ENCODE data around the gene ZNF205. TPM values are rescaled to one million over a fixed set of nuclear protein-coding genes. Genes with fewer than 3 reads are reported as not detected.

Gene ZNF205
- total RNA-seq, 2 donors from 2014 or later, result 20.9 to 27.0 TPM

DNA sequence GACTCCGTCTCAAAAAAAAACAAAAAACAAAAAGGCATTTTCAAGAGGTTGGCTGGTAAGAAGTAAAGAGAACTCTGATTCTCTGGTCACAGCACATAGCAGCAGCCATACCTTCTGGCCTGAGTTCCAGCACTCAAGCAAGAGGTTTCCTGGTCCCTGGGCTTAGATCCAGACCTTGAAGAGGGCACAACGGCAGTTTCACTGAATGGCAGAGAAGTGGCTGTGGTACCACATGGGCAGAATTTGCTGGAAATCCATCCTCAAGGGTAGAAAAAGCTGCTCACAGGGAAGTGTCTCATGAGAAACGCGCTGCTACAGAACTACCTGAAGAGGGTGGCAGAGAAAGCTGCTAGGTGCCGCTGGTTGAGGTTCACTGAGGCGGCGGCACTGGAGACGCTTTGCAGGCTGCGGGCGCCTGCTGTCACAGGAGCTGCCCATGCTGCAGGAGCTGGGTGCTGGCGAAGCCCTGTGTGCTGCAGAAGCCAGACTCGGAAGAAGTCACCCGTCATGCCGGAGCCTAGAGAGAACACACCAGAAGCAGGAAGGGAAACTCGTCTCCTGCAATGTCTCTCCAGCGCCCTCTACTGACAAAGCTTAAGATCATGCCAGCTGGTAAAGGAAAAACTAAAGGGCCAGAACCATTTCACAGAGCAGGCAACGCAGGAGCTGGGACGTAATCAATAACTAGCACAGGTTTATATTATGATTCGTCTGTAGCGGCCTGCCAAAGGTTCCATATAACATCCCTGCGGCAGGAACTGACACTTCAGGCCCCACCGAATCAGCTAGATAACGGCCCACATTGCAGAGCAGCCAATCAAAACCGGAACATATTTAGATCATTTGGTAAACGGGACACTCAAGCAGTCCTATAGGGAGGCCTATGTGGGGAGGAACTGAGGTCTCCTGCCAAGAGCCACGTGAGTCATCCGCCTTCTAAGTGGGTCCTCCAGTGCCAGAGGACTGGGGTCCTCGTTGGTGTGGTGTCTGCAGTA is 17.0 kb downstream of the ZNF205 start:
- Histone ChIP-seq H3K4me1 (replicated peaks) (peaks cover 4% of the 10 kb centered on the region), H3K4me3 (peak overlapping the region; percentile 17 to 35), H3K36me3 (no peaks in the 10 kb centered on the region), H3K27me3 (replicated peaks; ENCODE audit: insufficient read depth) (no peaks in the 10 kb centered on the region), H3K27ac (peak overlapping the region; percentile 46 to 55), H3K9me3 (no peaks in the 10 kb centered on the region)
- intact Hi-C loops (cut with DNase I), result loop anchor here (5.0 kb wide), 1 partner anchor 72 kb away; no protein-coding TSS in a partner anchor
- peak; percentile 76 for DNase-seq (ENCODE audit: low spot score)
- WGBS, result 17% methylated on average over 28 of the region's 28 CpGs
- TF ChIP-seq POLR2AphosphoS5 (IDR thresholded peaks at IDR 0.05) (peak; percentile 83), POLR2A (IDR thresholded peaks at IDR 0.05) (no peak)
- TF ChIP-seq, protein P1, sequence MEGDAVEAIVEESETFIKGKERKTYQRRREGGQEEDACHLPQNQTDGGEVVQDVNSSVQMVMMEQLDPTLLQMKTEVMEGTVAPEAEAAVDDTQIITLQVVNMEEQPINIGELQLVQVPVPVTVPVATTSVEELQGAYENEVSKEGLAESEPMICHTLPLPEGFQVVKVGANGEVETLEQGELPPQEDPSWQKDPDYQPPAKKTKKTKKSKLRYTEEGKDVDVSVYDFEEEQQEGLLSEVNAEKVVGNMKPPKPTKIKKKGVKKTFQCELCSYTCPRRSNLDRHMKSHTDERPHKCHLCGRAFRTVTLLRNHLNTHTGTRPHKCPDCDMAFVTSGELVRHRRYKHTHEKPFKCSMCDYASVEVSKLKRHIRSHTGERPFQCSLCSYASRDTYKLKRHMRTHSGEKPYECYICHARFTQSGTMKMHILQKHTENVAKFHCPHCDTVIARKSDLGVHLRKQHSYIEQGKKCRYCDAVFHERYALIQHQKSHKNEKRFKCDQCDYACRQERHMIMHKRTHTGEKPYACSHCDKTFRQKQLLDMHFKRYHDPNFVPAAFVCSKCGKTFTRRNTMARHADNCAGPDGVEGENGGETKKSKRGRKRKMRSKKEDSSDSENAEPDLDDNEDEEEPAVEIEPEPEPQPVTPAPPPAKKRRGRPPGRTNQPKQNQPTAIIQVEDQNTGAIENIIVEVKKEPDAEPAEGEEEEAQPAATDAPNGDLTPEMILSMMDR (IDR thresholded peaks at IDR 0.05), result peak; percentile 75 to 90 (median 84)

DNA sequence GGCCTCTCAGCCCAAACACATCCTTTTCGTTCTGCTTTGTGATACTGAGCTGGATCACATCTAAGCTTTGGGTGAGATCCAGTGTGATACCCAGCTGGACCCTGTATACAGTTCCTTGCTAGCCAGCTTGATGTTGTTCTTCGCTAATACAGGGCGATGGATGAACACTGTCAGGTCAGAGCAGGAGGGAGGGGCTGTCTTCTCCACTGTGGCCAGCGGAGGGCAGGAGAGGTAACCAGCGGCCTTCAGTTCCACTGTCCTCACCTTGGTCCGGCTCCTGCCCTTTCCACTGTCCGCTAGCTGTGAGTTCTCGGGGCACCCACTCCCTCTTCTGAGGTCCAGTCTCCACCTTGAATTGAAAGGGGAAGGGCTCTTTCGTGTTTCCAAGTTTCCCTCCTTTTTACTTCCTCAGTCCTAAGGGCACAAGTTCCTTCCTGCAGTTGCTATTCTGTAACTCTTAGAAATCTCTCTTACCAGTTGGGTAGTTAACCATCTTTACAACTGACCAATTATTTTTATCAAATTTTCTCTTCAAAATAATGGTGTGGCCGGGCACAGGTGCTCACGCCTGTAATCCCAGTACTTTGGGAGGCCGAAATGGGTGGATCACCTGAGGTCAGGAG is 19.5 kb downstream of the ZNF205 start:
- 68% methylated on average over 12 of the region's 12 CpGs for WGBS
- no peak for DNase-seq (ENCODE audit: low spot score)
- no peak overlapping the region for H3K27ac ChIP-seq
- no peak overlapping the region for H3K4me3 ChIP-seq
- H3K36me3 ChIP-seq, result no peaks in the 10 kb centered on the region
- H3K4me1 ChIP-seq (replicated peaks), result peaks cover 4% of the 10 kb centered on the region
- TF ChIP-seq POLR2AphosphoS5 (IDR thresholded peaks at IDR 0.05) (no peak), POLR2A (IDR thresholded peaks at IDR 0.05) (no peak)
- TF ChIP-seq, protein P1 (IDR thresholded peaks at IDR 0.05), result peak in 1 of 4 experiments; percentile 47
- H3K27me3 ChIP-seq (replicated peaks; ENCODE audit: insufficient read depth), result no peaks in the 10 kb centered on the region
- H3K9me3 ChIP-seq, result no peaks in the 10 kb centered on the region
- intact Hi-C loops (cut with DNase I), result no loop called here

DNA sequence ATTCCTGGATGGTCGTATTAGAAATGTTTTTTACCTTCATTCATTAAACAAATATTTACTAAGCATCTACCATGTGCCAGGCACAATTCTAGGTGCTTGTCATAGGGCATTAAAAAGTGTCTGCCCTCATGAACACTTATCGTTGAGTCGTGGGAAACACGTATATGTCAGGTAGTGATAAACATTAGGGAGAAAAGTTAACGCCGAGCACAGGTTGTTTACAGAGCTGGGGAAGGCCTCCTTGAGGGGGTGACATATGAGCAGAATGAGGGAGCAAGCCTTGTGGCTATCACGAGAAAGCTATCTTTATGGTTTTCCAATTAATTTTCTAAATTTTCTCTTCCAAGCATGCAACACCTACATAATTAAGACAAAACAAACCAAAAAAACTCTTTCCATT is 21.5 kb downstream of the ZNF205 start:
- intact Hi-C loops (cut with DNase I), result no loop called here
- Histone ChIP-seq H3K27me3 (replicated peaks; ENCODE audit: insufficient read depth) (no peaks in the 10 kb centered on the region), H3K4me1 (replicated peaks) (peaks cover 4% of the 10 kb centered on the region), H3K9me3 (no peaks in the 10 kb centered on the region), H3K27ac (peak overlapping the region; percentile 79 to 93), H3K36me3 (no peaks in the 10 kb centered on the region), H3K4me3 (peak overlapping the region; percentile 58 to 85)
- no peak for DNase-seq (ENCODE audit: low spot score)
- WGBS, result 6% methylated on average over 7 of the region's 7 CpGs
- no peak for TF ChIP-seq POLR2A (IDR thresholded peaks at IDR 0.05)
- no peak for TF ChIP-seq POLR2AphosphoS5 (IDR thresholded peaks at IDR 0.05)

DNA sequence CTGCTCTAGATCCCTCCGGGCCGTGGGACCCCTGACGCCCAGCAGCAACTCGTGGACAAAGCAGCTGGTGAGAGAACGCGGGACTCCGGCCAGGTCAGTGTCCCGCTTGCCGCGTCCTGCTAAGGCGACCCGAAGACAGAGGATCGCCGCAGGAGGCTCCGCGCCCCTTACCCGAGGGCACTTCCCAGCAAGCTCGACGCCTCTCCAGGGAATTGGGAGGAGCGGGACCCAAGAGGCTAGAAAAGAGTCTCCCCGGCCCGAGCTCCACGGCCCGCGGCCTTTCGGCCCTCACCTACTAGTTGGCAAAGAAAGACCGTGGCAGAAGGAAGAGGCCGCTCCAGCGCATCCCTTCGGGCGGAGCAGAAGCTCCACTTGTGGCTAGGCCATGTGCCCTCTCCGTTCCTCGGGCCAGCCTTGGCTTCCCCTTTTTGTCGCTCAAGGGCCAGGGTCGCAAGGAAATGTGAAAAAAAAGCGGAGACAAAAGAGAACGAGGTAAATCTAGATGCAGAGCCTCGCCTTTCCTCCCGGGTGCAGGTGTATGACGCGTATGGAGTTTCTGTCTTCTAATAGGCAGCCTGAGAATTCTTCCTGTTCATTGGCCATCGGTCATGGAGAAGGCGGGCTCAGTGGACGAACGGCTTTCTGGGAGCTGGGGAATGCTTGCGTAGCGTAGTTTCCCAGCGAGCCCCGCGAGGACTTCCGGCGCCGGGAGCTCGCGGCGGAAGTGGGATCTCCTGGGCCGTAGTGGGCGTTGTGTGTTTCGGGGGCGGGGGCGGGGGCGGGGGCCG is 22.1 kb downstream of the ZNF205 start, which contains the start of gene ZNF213:
Gene ZNF213 (plus strand): TSS at position 692 of the 788 bp plus-strand sequence. CDS start 2,252 bp downstream, outside the sequence.
- DNase-seq (ENCODE audit: low spot score), result peak; percentile 95
- Histone ChIP-seq H3K4me1 (replicated peaks) (no peaks in the 10 kb centered on the region), H3K36me3 (no peaks in the 10 kb centered on the region), H3K9me3 (no peaks in the 10 kb centered on the region), H3K27me3 (replicated peaks; ENCODE audit: insufficient read depth) (no peaks in the 10 kb centered on the region), H3K27ac (peak within 1 kb of the TSS; percentile 79 to 93), H3K4me3 (peak within 1 kb of the TSS; percentile 58 to 85)
- TF ChIP-seq POLR2A (IDR thresholded peaks at IDR 0.05), result peak; percentile 89
- TF ChIP-seq, protein P1 (IDR thresholded peaks at IDR 0.05), result peak in 1 of 4 experiments; percentile 35
- peak; percentile 98 for TF ChIP-seq POLR2AphosphoS5 (IDR thresholded peaks at IDR 0.05)
- WGBS, result under 1% methylated on average over 63 of the region's 63 CpGs
- intact Hi-C loops (cut with DNase I), result no loop called here

Data from prostate gland (tissue), 2 donors.